Osteoblast (primary cell): ENCODE data around the gene RIN3. TPM values are rescaled to one million over a fixed set of nuclear protein-coding genes. Genes with fewer than 3 reads are reported as not detected.
"Not testable (repeated sequence)": the region's sequence is repeated elsewhere in the genome, so short reads cannot be mapped to it uniquely, and the experiment has no call there.

Experiments
- DNase-seq: peaks from one replicate; pipeline ENCODE4 v3.0.0; 2011; ENCODE audit warnings: low spot score, mixed read lengths; ENCODE audit not compliant: insufficient read length; ENCODE audit errors: missing footprints
- H2AFZ ChIP-seq: 2 replicates; pipeline ENCODE4 v1.6.0; 2011; ENCODE audit warnings: mild to moderate bottlenecking, low read length
- H3K27ac ChIP-seq: 2 replicates; pipeline ENCODE4 v1.5.1; 2011; ENCODE audit warnings: mild to moderate bottlenecking, low read depth, low read length, moderate library complexity
- H3K27me3 ChIP-seq: 2 replicates; pipeline ENCODE4 v1.6.0; 2012; ENCODE audit warnings: mild to moderate bottlenecking, control low read depth, inconsistent platforms, low read length, moderate library complexity; ENCODE audit not compliant: insufficient read depth
- H3K36me3 ChIP-seq: 2 replicates; pipeline ENCODE4 v1.5.1; 2011; ENCODE audit warnings: mild to moderate bottlenecking, low read length, control low read depth, moderate library complexity; ENCODE audit not compliant: insufficient read depth
- H3K4me1 ChIP-seq: 2 replicates; pipeline ENCODE4 v1.5.1; 2011; ENCODE audit warnings: mild to moderate bottlenecking, low read length, control low read depth, moderate library complexity; ENCODE audit not compliant: insufficient read depth
- H3K4me2 ChIP-seq: 2 replicates; pipeline ENCODE4 v1.6.0; 2011; ENCODE audit warnings: mild to moderate bottlenecking, low read length; ENCODE audit not compliant: insufficient read depth
- H3K4me3 ChIP-seq: fragments of 200-600 bp; sonication (generic); 3 replicates; pipeline ENCODE4 v1.5.1; 2012; ENCODE audit warnings: mild to moderate bottlenecking, low read length, inconsistent platforms; ENCODE audit not compliant: insufficient read depth
- H3K79me2 ChIP-seq: 2 replicates; pipeline ENCODE4 v1.6.0; 2012; ENCODE audit warnings: mild to moderate bottlenecking, low read length, control low read depth, inconsistent platforms; ENCODE audit not compliant: insufficient read depth
- H3K9me3 ChIP-seq: 2 replicates; pipeline ENCODE4 v1.5.1; 2011; ENCODE audit warnings: low read depth, low read length, control low read depth
- H4K20me1 ChIP-seq: 2 replicates; pipeline ENCODE4 v1.6.0; 2012; ENCODE audit warnings: mild to moderate bottlenecking, low read length, control low read depth; ENCODE audit not compliant: insufficient read depth
- total RNA-seq: library from RNA; depleted of rRNA; stranded (reverse); fragments of >200 nt; gene quantifications from 2 replicates; pipeline ENCODE4 v1.2.3, GENCODE V29; 2012
- TF ChIP-seq, protein P1 (sequence below): IDR thresholded peaks from 2 replicates; pipeline ENCODE4 v1.5.1; 2011; ENCODE audit warnings: mild to moderate bottlenecking, low read depth, low read length, moderate library complexity; ENCODE audit errors: extremely low read depth

The RIN3 gene
- total RNA-seq, 1 donor: 7.6 TPM

DNA sequence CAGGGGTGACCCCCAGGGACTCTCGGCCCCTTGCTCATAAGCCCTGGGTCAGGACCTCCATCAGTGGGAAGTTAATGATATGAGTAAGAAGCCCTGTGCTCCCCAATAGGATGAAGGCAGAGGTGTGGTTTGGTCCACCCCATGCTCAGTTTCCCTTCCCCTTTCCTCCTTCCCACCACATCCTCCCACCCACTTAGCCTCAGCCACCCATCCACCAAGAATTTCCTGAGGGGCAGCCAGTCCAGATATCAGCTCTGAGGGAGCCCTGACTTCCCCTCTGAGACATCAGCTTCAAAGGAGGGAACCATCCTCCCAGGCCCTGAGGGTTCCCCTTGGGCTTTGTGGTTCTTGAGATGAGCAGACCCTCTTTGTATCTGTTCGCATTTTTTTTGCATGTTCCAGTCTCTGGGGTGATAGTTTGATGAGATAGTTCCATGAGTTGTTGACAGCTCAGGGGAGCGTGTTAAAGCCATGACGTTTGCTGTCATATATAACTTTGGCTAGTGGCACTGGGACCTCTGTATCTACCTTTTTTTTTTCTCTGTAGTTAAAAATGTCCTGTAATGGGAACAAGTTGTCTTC, 163.6 kb downstream of the RIN3 start:
- no peak for DNase-seq
- H3K4me3 ChIP-seq: no peak overlapping the region
- H3K4me1 ChIP-seq: no peaks in the 10 kb centered on the region
- H3K27ac ChIP-seq: no peak overlapping the region
- peaks cover 18% of the 10 kb centered on the region for H3K36me3 ChIP-seq
- no peaks in the 10 kb centered on the region for H4K20me1 ChIP-seq
- no peaks in the 10 kb centered on the region for H3K79me2 ChIP-seq
- no peaks in the 10 kb centered on the region for H3K27me3 ChIP-seq
- TF ChIP-seq, protein P1, sequence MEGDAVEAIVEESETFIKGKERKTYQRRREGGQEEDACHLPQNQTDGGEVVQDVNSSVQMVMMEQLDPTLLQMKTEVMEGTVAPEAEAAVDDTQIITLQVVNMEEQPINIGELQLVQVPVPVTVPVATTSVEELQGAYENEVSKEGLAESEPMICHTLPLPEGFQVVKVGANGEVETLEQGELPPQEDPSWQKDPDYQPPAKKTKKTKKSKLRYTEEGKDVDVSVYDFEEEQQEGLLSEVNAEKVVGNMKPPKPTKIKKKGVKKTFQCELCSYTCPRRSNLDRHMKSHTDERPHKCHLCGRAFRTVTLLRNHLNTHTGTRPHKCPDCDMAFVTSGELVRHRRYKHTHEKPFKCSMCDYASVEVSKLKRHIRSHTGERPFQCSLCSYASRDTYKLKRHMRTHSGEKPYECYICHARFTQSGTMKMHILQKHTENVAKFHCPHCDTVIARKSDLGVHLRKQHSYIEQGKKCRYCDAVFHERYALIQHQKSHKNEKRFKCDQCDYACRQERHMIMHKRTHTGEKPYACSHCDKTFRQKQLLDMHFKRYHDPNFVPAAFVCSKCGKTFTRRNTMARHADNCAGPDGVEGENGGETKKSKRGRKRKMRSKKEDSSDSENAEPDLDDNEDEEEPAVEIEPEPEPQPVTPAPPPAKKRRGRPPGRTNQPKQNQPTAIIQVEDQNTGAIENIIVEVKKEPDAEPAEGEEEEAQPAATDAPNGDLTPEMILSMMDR: no peak
- no peak overlapping the region for H2AFZ ChIP-seq
- no peaks in the 10 kb centered on the region for H3K9me3 ChIP-seq
- no peak overlapping the region for H3K4me2 ChIP-seq

DNA sequence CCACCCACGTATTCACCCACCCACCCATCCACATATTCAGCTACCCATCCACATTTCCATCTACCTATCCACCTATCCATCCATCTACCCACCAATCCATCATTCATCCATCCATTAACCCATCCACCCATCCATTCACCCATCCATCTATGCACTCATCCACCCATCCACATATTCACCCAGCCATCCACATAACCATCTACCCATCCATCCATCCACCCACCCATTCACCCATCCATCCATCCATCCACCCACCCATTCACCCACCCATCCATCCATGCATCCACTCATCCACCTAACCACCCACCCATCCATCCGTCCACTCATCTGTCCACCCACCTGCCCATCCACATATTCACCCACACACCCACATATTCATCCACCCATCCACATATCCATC, 164.4 kb downstream of the RIN3 start:
- no peak for DNase-seq
- H4K20me1 ChIP-seq: no peaks in the 10 kb centered on the region
- no peaks in the 10 kb centered on the region for H3K4me1 ChIP-seq

GRCh38 chr14:92678766-92679165, 165.2 kb downstream of the RIN3 start:
- Histone ChIP-seq H3K9me3 (no peaks in the 10 kb centered on the region), H4K20me1 (no peaks in the 10 kb centered on the region), H3K27ac (no peak overlapping the region), H3K4me2 (no peak overlapping the region), H3K36me3 (peaks cover 23% of the 10 kb centered on the region), H3K4me3 (no peak overlapping the region), H3K79me2 (no peaks in the 10 kb centered on the region), H3K4me1 (no peaks in the 10 kb centered on the region), H3K27me3 (no peaks in the 10 kb centered on the region), H2AFZ (no peak overlapping the region)
- TF ChIP-seq, protein P1: no peak
- peak; percentile 62 for DNase-seq

More for the DNA sequence above, 164.4 kb downstream of the RIN3 start:
- TF ChIP-seq, protein P1: no peak
- no peaks in the 10 kb centered on the region for H3K9me3 ChIP-seq
- no peak overlapping the region for H2AFZ ChIP-seq
- no peak overlapping the region for H3K27ac ChIP-seq
- H3K79me2 ChIP-seq: no peaks in the 10 kb centered on the region
- no peak overlapping the region for H3K4me3 ChIP-seq
- H3K36me3 ChIP-seq: peaks cover 23% of the 10 kb centered on the region
- no peaks in the 10 kb centered on the region for H3K27me3 ChIP-seq
- no peak overlapping the region for H3K4me2 ChIP-seq

DNA sequence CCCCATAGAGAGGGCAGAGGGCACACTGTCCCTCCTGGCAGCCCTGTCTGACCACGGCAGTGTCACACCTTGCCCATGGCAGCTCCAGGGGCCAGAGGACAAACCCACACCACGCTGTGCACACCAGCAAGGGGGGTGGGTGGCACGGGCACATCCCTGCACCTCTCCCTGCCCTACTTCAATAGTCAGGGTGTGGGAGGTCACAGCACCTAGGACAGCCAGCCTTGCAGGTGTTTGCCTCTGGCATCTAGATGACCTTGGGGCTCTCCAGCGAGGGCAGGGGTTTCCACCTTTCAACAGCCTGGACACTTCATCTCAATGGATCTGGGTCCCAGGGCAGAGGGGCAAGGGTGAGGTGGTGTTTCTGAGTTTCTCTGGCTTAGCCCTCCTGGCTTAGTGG, 165.7 kb downstream of the RIN3 start:
- Histone ChIP-seq H3K79me2 (no peaks in the 10 kb centered on the region), H3K36me3 (peaks cover 23% of the 10 kb centered on the region), H3K27me3 (no peaks in the 10 kb centered on the region), H2AFZ (no peak overlapping the region), H4K20me1 (no peaks in the 10 kb centered on the region), H3K4me1 (no peaks in the 10 kb centered on the region), H3K9me3 (no peaks in the 10 kb centered on the region), H3K4me3 (no peak overlapping the region), H3K27ac (no peak overlapping the region), H3K4me2 (no peak overlapping the region)
- peak; percentile 51 for DNase-seq
- TF ChIP-seq, protein P1: no peak

- not testable (repeated sequence) for DNase-seq, H3K79me2 ChIP-seq, H4K20me1 ChIP-seq, H2AFZ ChIP-seq, H3K9me3 ChIP-seq, H3K4me3 ChIP-seq, H3K4me2 ChIP-seq, H3K4me1 ChIP-seq, H3K27ac ChIP-seq, H3K27me3 ChIP-seq
- peaks cover 23% of the 10 kb centered on the region for H3K36me3 ChIP-seq
Observed at GRCh38 chr14:92680330-92680729, 166.7 kb downstream of the RIN3 start.
